AG04450 (cell line): ENCODE measurements around the gene SPNS2. TPM values are rescaled to one million over a fixed set of nuclear protein-coding genes. Genes with fewer than 3 reads are reported as not detected.
"Not testable (repeated sequence)": the region's sequence is repeated elsewhere in the genome, so short reads cannot be mapped to it uniquely, and the experiment has no call there.

Experiments used
- CTCF ChIA-PET: fragments of 300-600, 350-600 bp; formaldehyde crosslinking; extraction: SDS; loops from one replicate; lab custom pipeline; 2022; ENCODE audit warnings: antibody characterized with exemption, inconsistent platforms; lab: Charles Lee
- POLR2A ChIA-PET: fragments of 350-600 bp; formaldehyde crosslinking; extraction: SDS; loops from one replicate; lab custom pipeline; 2021; ENCODE audit warnings: antibody characterized with exemption, inconsistent platforms; lab: Yijun Ruan, JAX
- DNase-seq: peaks from one replicate; pipeline ENCODE4 v3.0.0-alpha.2; 2011; ENCODE audit warnings: low read depth, low spot score
- H3K27ac ChIP-seq: one replicate; pipeline ENCODE4 v1.5.1; 2012; ENCODE audit warnings: low read depth, low read length, control low read depth
- H3K27me3 ChIP-seq: one replicate; pipeline ENCODE4 v1.6.0; 2012; ENCODE audit warnings: low read length; ENCODE audit not compliant: control insufficient read depth, insufficient read depth
- H3K4me3 ChIP-seq: 2 replicates; pipeline ENCODE4 v1.5.1; 2011; ENCODE audit warnings: mild to moderate bottlenecking, low read depth, low read length, control low read depth
- H3K9me3 ChIP-seq: 2 replicates; pipeline ENCODE4 v1.5.1; 2012; ENCODE audit warnings: low read length; ENCODE audit not compliant: control insufficient read depth, insufficient read depth
- CTCF ChIP-seq: IDR thresholded peaks from 2 replicates; pipeline ENCODE4 v1.5.1; 2011; ENCODE audit warnings: low read depth, low read length, control low read depth, inconsistent platforms
- polyA plus RNA-seq: library from polyadenylated mRNA; depleted of rRNA; stranded (reverse); fragments of >200 nt; gene quantifications from 2 replicates; pipeline ENCODE4 v1.2.3, GENCODE V29; 2011

SPNS2 gene
- polyA plus RNA-seq, 1 experiment: not detected

- no peak for DNase-seq
- peaks cover 39% of the 10 kb centered on the region for H3K27me3 ChIP-seq
- H3K27ac ChIP-seq: no peak overlapping the region
- no peak for TF ChIP-seq CTCF
- CTCF ChIA-PET: interaction anchor here (0.6 to 3.9 kb wide), 3 partner anchors 9 to 159 kb away, joined by 4 to 25 read pairs (median 6); no protein-coding TSS in a partner anchor
- H3K4me3 ChIP-seq: no peak overlapping the region
- POLR2A ChIA-PET: no interaction called here
- H3K9me3 ChIP-seq: no peaks in the 10 kb centered on the region; the same call in 1 of the 2 replicates
These were observed 77.5 kb downstream of the SPNS2 start for GRCh38 chr17:4576161-4576558.

- DNase-seq: no peak
- POLR2A ChIA-PET: no interaction called here
- CTCF ChIA-PET: interaction anchor here (0.6 to 3.9 kb wide), 3 partner anchors 10 to 154 kb away, joined by 3 to 25 read pairs (median 8); no protein-coding TSS in a partner anchor
- H3K9me3 ChIP-seq: no peaks in the 10 kb centered on the region; the same call in 1 of the 2 replicates
- TF ChIP-seq CTCF: no peak
- H3K27ac ChIP-seq: no peak overlapping the region
- no peak overlapping the region for H3K4me3 ChIP-seq
- H3K27me3 ChIP-seq: peaks cover 40% of the 10 kb centered on the region
These were observed 78.1 kb downstream of the SPNS2 start for GRCh38 chr17:4576729-4577322.

- CTCF ChIA-PET: interaction anchor here (0.5 to 3.9 kb wide), 5 partner anchors 10 to 154 kb away, joined by 3 to 25 read pairs (median 4); no protein-coding TSS in a partner anchor
- no peak for TF ChIP-seq CTCF
These were observed 78.8 kb downstream of the SPNS2 start for GRCh38 chr17:4577386-4577993.

GRCh38 chr17:4578349-4578748, 79.7 kb downstream of the SPNS2 start:
- CTCF ChIA-PET: interaction anchor here (3.9 kb wide), 1 partner anchor 11 kb away, joined by 25 read pairs; no protein-coding TSS in a partner anchor
- POLR2A ChIA-PET, H3K27ac ChIP-seq, H3K4me3 ChIP-seq, DNase-seq, H3K9me3 ChIP-seq: not testable (repeated sequence)
- peaks cover 53% of the 10 kb centered on the region for H3K27me3 ChIP-seq

More at GRCh38 chr17:4577386-4577993, 78.8 kb downstream of the SPNS2 start:
- POLR2A ChIA-PET: no interaction called here
- Histone ChIP-seq H3K27ac (no peak overlapping the region), H3K9me3 (no peaks in the 10 kb centered on the region; the same call in 1 of the 2 replicates), H3K27me3 (peaks cover 45% of the 10 kb centered on the region), H3K4me3 (no peak overlapping the region)
- no peak for DNase-seq

- Histone ChIP-seq H3K9me3 (no peaks in the 10 kb centered on the region), H3K27ac (no peak overlapping the region), H3K4me3 (no peak overlapping the region), H3K27me3 (peaks cover 62% of the 10 kb centered on the region)
- ChIA-PET CTCF (interaction anchor here (3.6 kb wide), 1 partner anchor 13 kb away, joined by 12 read pairs; no protein-coding TSS in a partner anchor), POLR2A (no interaction called here)
- no peak for TF ChIP-seq CTCF
- no peak for DNase-seq
These were observed 81.0 kb downstream of the SPNS2 start for GRCh38 chr17:4579678-4580077.
